H54 (cell line): ENCODE results near the gene MYH16.
"Not testable (repeated sequence)": the region's sequence is repeated elsewhere in the genome, so short reads cannot be mapped to it uniquely, and the experiment has no call there.

ENCODE experiments used
- DNase-seq: peaks from one replicate; pipeline ENCODE4 v3.0.0; 2011; ENCODE audit warnings: low spot score, mixed read lengths; ENCODE audit not compliant: insufficient read length
- FAIRE-seq: peaks from 3 replicates; lab custom pipeline; 2011; peaks lifted over from hg19 to GRCh38; lab: Jason Lieb, UNC
- POLR2A ChIP-seq: IDR thresholded peaks from 2 replicates; pipeline ENCODE4 v1.6.1; 2011; ENCODE audit warnings: low read depth, mild to moderate bottlenecking, low read length

MYH16 gene

GRCh38 chr7:99270702-99271101 is 1.9 kb upstream of the MYH16 start:
- DNase-seq (no peak), FAIRE-seq (no peak)
- TF ChIP-seq POLR2A, result no peak

GRCh38 chr7:99273561-99273960 is 922 bp downstream of the MYH16 start:
- FAIRE-seq, DNase-seq: not testable (repeated sequence)

GRCh38 chr7:99274908-99275307 is 2.3 kb downstream of the MYH16 start:
- DNase-seq, FAIRE-seq: not testable (repeated sequence)

- no peak for DNase-seq
Measured at GRCh38 chr7:99275496-99275895, 2.9 kb downstream of the MYH16 start.

GRCh38 chr7:99278180-99278579 is 5.5 kb downstream of the MYH16 start:
- no peak for DNase-seq
- FAIRE-seq, result no peak
- no peak for TF ChIP-seq POLR2A

More at GRCh38 chr7:99275496-99275895, 2.9 kb downstream of the MYH16 start:
- no peak for FAIRE-seq
- TF ChIP-seq POLR2A, result no peak

- not testable (repeated sequence) for FAIRE-seq, DNase-seq
Measured at GRCh38 chr7:99284165-99284564, 11.5 kb downstream of the MYH16 start.

GRCh38 chr7:99287779-99288534 is 15.3 kb downstream of the MYH16 start:
- no peak for DNase-seq
- FAIRE-seq, result no peak

GRCh38 chr7:99289185-99289584 is 16.5 kb downstream of the MYH16 start:
- TF ChIP-seq POLR2A, result no peak
- DNase-seq (no peak), FAIRE-seq (no peak)

More at GRCh38 chr7:99287779-99288534, 15.3 kb downstream of the MYH16 start:
- TF ChIP-seq POLR2A, result no peak

- not testable (repeated sequence) for FAIRE-seq, DNase-seq
Measured at GRCh38 chr7:99290148-99290547, 17.5 kb downstream of the MYH16 start.

- FAIRE-seq, result no peak
- no peak for TF ChIP-seq POLR2A
- no peak for DNase-seq
Measured at GRCh38 chr7:99290980-99291607, 18.5 kb downstream of the MYH16 start.

GRCh38 chr7:99292127-99292526 is 19.5 kb downstream of the MYH16 start:
- FAIRE-seq (no peak), DNase-seq (no peak)
- no peak for TF ChIP-seq POLR2A

- TF ChIP-seq POLR2A, result no peak
- FAIRE-seq (no peak), DNase-seq (no peak)
Measured at GRCh38 chr7:99293167-99293566, 20.5 kb downstream of the MYH16 start.

- no peak for TF ChIP-seq POLR2A
- DNase-seq (no peak), FAIRE-seq (no peak)
Measured at GRCh38 chr7:99293650-99294049, 21.0 kb downstream of the MYH16 start.

GRCh38 chr7:99296471-99296870 is 23.8 kb downstream of the MYH16 start:
- no peak for TF ChIP-seq POLR2A
- no peak for FAIRE-seq
- no peak for DNase-seq

GRCh38 chr7:99301496-99301895 is 28.9 kb downstream of the MYH16 start:
- FAIRE-seq, result no peak
- no peak for TF ChIP-seq POLR2A
- DNase-seq, result no peak
